ENCODE measurements around the gene AHDC1. TPM values are rescaled to one million over a fixed set of nuclear protein-coding genes. Genes with fewer than 3 reads are reported as not detected.
"Not testable (repeated sequence)": the region's sequence is repeated elsewhere in the genome, so short reads cannot be mapped to it uniquely, and the experiment has no call there.

AHDC1 gene
- total RNA-seq, 4 donors from 2014 or later = 25.5 to 91.4 (median 47.8) TPM

GRCh38 chr1:27644369-27645070 lies 40.6 kb upstream of the AHDC1 start:
- Histone ChIP-seq H3K27ac (no peak overlapping the region), H3K27me3 (no peaks in the 10 kb centered on the region), H3K4me3 (replicated peaks in 1 of 3) (no peak overlapping the region), H3K9me3 (no peaks in the 10 kb centered on the region), H3K4me1 (peaks cover 0 to 4% of the 10 kb centered on the region in 2 donors), H3K36me3 (no peaks in the 10 kb centered on the region)
- 87 to 93% methylated on average over 4 to 5 of the region's 5 CpGs for WGBS, 2 donors
- intact Hi-C loops (cut with DNase I) = no loop called here
- TF ChIP-seq POLR2A (IDR thresholded peaks at IDR 0.05) = no peak
- TF ChIP-seq, protein P1, sequence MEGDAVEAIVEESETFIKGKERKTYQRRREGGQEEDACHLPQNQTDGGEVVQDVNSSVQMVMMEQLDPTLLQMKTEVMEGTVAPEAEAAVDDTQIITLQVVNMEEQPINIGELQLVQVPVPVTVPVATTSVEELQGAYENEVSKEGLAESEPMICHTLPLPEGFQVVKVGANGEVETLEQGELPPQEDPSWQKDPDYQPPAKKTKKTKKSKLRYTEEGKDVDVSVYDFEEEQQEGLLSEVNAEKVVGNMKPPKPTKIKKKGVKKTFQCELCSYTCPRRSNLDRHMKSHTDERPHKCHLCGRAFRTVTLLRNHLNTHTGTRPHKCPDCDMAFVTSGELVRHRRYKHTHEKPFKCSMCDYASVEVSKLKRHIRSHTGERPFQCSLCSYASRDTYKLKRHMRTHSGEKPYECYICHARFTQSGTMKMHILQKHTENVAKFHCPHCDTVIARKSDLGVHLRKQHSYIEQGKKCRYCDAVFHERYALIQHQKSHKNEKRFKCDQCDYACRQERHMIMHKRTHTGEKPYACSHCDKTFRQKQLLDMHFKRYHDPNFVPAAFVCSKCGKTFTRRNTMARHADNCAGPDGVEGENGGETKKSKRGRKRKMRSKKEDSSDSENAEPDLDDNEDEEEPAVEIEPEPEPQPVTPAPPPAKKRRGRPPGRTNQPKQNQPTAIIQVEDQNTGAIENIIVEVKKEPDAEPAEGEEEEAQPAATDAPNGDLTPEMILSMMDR (IDR thresholded peaks at IDR 0.05) = no peak
- no peak for DNase-seq

- Histone ChIP-seq H3K36me3 (no peaks in the 10 kb centered on the region), H3K4me3 (replicated peaks in 1 of 3) (no peak overlapping the region), H3K27ac (no peak overlapping the region), H3K9me3 (no peaks in the 10 kb centered on the region), H3K27me3 (no peaks in the 10 kb centered on the region), H3K4me1 (peaks cover 0 to 4% of the 10 kb centered on the region in 2 donors)
- intact Hi-C loops (cut with DNase I) = no loop called here
- TF ChIP-seq, protein P1 (IDR thresholded peaks at IDR 0.05) = peak; percentile 37 to 79 (median 56)
- TF ChIP-seq POLR2A (IDR thresholded peaks at IDR 0.05) = no peak
- WGBS, 2 donors = 36 to 41% methylated on average over 13 of the region's 13 CpGs
- peak; percentile 52 to 54 for DNase-seq
Observed at GRCh38 chr1:27643600-27644368, 39.8 kb upstream of the AHDC1 start.

GRCh38 chr1:27640514-27640913 lies 36.6 kb upstream of the AHDC1 start:
- DNase-seq; H3K27ac ChIP-seq; intact Hi-C loops (cut with DNase I); H3K9me3 ChIP-seq; H3K4me3 ChIP-seq (replicated peaks in 1 of 3); H3K4me1 ChIP-seq; H3K36me3 ChIP-seq; H3K27me3 ChIP-seq: not testable (repeated sequence)
- 84 to 90% methylated on average over 9 of the region's 9 CpGs for WGBS, 2 donors

DNA sequence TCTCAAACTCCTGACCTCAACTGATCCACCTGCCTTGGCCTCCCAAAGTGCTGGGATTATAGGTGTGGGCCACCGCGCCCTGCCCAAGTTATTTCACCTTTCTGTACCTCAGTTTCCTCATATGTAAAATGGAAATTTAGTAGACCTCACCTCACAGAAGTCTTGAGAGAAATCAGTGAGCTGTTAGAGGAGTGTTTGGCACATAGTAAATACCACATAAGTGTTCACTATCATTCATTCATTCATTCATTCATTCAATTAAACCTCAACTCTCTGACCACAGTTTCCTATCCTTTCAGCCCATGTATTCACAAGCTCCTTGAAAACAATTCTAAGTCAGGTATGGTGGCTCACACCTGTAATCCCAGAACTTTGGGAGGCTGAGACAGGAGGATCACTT lies 34.9 kb upstream of the AHDC1 start:
- Histone ChIP-seq H3K27me3 (peaks cover 6% of the 10 kb centered on the region), H3K27ac (no peak overlapping the region), H3K36me3 (no peaks in the 10 kb centered on the region), H3K9me3 (no peaks in the 10 kb centered on the region), H3K4me1 (peaks cover 10 to 16% of the 10 kb centered on the region in 2 donors), H3K4me3 (replicated peaks in 1 of 3) (no peak overlapping the region)
- DNase-seq = no peak
- TF ChIP-seq POLR2A (IDR thresholded peaks at IDR 0.05) = no peak
- TF ChIP-seq, protein P1 (IDR thresholded peaks at IDR 0.05) = no peak
- intact Hi-C loops (cut with DNase I) = no loop called here
- WGBS, 2 donors = 100% methylated on average over 2 of the region's 2 CpGs

GRCh38 chr1:27638047-27638734 lies 34.2 kb upstream of the AHDC1 start:
- TF ChIP-seq, protein P1 (IDR thresholded peaks at IDR 0.05) = no peak
- TF ChIP-seq POLR2A (IDR thresholded peaks at IDR 0.05) = no peak
- Histone ChIP-seq H3K27me3 (peaks cover 6% of the 10 kb centered on the region), H3K4me3 (replicated peaks in 1 of 3) (no peak overlapping the region), H3K36me3 (no peaks in the 10 kb centered on the region), H3K27ac (no peak overlapping the region), H3K9me3 (no peaks in the 10 kb centered on the region), H3K4me1 (peaks cover 14 to 19% of the 10 kb centered on the region in 2 donors)
- intact Hi-C loops (cut with DNase I) = no loop called here
- no peak for DNase-seq
- 73 to 80% methylated on average over 5 of the region's 5 CpGs for WGBS, 2 donors
